GM12891 (cell line): ENCODE data around the gene KIF3C.

Experiments used
- POLR2A ChIP-seq: IDR thresholded peaks from 2 replicates; pipeline ENCODE4 v1.6.1; 2011; ENCODE audit warnings: low read depth, low read length, control low read depth
- POLR2AphosphoS5 ChIP-seq: IDR thresholded peaks from 2 replicates; pipeline ENCODE4 v1.6.1; 2011; ENCODE audit warnings: low read depth, low read length, control low read depth
- POU2F2 ChIP-seq: IDR thresholded peaks from 2 replicates; pipeline ENCODE4 v1.6.1; 2011; ENCODE audit warnings: low read depth, mild to moderate bottlenecking, control low read depth, low read length, moderate library complexity
- SPI1 ChIP-seq: IDR thresholded peaks from 2 replicates; pipeline ENCODE4 v1.6.1; 2011; ENCODE audit warnings: low read depth, low read length, control low read depth
- TAF1 ChIP-seq: IDR thresholded peaks from 2 replicates; pipeline ENCODE4 v1.6.1; 2011; ENCODE audit warnings: low read depth, low read length, control low read depth

- TF ChIP-seq POLR2AphosphoS5 (no peak), POLR2A (no peak), TAF1 (no peak), SPI1 (no peak), POU2F2 (no peak)
Measured at GRCh38 chr2:25976983-25977741, 5.1 kb downstream of the KIF3C start.
